CMK (cell line): ENCODE measurements around the gene TFDP1.

Experiments used
- DNase-seq: peaks from one replicate; pipeline ENCODE4 v3.0.0-alpha.2; 2010; ENCODE audit warnings: low read depth

The TFDP1 gene

GRCh38 chr13:113598081-113598410 is 13.5 kb downstream of the TFDP1 start:
- no peak for DNase-seq

DNA sequence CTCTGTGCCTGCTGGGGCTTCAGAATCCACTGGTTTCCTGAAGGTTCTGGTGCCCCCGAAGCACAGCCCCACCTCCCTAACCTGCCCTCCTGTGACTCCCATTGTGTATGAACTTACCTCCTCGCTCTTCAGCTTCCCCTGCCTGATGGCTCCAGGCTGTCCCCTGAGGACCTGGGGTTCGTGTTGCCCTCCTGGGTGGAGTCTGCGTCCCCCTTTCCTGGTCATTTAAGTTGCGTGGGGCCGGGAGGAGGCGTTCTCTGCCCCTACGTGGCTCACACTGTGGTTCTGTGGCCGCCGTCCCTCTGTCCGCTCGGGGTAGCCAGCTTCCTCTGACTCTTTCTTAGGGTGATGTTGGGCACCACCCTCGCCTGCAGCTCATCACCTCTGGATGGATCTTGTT is 13.9 kb downstream of the TFDP1 start:
- no peak for DNase-seq

DNA sequence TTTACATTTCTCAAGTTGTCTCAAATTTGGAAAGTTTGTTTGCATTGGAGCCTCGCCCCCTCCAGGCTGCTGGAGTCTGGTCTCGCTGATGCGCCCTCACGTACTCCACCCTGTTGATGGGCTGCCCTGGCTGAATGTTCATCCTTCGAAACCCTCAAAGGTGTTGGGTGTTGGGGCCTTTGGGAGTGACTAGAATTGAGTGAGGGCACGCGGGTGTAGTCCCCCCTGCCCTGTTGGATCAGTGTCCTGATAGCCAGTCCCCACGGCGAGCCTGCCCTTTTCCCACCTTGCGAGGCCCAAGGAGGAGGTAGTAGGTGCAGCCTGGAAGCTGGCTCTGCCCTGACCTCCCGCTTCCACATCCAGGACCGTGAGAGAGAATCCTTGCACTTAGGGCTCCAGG is 14.8 kb downstream of the TFDP1 start:
- no peak for DNase-seq

DNA sequence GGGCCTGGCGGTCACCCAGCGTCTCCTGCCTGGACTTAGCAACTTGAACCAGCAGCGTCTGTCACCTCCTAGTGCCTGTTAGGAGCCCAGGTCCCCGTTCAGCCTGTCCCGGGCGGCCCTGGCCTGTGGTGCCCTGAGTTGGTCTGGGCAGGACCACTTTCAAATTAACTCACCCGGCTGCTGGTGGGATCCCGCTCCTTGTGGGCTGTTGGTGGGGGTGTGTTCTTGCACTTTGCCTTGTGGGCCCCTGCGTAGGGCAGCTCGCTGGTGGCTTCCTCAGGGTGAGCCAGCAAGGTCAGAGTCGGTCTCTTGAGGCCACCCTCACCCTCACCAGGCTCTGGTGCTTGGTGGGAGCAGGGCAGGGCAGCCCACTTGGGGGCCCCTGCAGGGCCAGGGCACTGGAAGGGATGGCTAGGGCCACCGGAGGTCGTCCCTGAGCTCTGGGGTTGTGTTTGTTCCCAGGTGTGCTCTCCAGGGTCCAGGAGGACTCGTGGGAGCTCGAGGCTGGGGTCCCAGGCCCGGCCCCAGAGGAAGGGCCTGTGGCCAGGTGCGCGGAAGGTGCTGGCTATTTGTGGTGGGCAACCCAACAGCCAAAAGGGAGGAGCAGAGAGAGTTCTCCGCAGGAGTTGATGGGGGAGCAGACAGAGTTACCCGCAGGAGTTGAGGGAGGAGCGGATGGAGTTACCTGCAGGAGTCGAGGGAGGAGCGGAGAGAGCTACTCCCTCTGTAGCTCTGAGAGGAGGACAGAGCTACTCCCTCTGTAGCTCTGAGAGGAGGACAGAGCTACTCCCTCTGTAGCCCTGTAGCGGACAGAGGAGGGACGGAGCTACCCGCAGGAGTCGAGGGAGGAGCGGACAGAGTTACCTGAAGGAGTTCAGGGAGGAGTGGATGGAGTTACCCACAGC is 16.9 kb downstream of the TFDP1 start:
- DNase-seq: no peak

DNA sequence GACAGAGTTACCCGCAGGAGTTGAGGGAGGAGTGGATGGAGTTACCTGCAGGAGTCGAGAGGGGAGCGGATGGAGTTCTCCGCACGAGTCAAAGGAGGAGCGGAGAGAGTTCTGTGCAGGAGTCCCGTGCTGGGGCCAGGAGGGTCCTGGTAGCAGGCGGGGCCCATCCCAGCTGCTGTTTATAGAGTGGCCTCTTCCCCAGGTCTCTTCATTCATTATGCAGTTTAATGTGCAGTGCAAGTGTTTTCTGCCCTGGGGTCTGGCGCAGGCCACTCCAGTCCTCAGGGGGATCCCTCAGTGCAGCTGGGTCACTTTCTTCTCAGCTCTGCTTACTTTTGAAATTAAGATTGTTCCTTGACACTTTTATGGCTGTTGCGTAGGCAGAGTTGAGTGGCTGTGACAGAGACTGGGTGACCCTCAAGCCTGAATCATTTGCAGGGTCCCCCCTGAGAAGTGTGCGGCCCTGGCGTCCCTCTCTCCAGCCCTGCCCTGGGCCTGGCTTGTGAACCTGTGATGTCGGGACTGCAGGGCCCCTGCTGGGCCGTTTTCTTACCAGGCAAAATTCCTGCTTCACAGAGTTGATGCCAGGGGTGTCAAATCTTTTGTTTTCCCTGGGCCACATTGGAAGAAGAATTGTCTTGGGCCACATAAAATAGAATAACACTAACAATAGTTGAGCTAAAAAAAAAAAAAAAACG is 17.9 kb downstream of the TFDP1 start:
- no peak for DNase-seq

DNA sequence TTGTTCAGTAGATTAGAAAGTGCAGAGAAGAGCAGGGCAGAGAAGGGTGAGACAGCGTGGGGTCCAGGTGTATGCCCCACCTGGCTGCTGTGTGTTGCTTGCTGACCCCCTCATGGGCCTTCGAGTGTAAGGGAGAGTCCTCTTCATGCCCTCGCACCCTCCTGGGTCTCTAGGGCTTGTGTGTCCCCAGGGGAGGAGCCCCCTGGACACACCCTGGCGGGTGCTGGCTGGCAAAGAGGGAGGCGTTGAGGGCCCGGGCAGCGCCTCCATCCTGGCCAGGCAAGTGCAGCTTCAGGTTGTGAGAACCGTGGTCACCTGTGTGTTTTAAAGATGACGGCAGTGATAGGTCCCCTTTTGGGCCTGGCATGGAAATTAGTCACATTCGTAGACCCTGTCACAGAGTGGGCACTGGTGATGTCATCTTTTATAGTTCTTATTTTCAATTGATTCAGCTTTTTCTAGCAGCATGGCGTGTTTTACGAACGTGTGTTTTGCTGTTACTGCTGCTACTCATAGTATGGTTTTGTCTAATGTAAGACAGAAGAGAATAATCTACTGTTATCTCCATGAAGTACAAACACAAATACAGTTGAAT is 18.7 kb downstream of the TFDP1 start:
- DNase-seq: no peak

DNA sequence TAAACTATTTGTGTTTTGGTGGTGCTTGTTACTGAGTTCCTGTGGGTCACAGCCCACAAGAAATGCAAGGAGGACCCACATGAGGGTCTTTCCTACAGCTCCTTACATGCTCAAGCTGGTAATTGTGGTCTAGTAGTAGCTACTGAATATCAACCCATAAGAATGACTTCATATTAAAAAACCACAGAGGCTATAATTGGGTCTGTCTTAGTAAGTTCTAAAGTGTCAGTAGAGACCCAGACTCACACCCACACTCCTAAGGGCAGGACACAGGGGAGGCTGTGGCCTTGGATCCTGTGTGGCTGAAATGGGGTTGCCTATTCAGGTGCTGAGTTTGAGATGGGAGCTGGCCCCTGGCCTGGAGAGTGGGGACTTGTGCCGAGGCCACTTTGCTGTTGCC is 19.6 kb downstream of the TFDP1 start:
- no peak for DNase-seq

DNA sequence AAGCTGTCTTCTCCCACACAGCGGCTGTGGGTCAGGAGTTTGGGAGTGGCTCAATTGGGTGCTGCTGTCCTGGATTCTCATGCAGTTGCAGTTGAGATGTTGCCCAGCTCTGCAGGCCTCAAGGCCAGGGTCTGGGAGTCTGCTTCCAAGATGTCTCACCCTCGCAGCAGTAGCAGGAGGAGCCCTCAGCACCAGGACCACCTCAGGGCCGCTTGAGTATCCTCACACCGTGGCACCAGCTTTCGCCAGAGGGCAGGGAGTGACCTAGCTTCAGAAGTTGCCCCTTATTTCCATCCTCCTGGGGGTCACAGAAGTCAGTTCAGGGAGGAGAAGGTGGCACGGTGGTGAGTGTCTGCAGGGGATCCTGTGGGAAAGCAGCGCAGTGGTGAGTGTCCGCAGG is 20.9 kb downstream of the TFDP1 start:
- DNase-seq: no peak

DNA sequence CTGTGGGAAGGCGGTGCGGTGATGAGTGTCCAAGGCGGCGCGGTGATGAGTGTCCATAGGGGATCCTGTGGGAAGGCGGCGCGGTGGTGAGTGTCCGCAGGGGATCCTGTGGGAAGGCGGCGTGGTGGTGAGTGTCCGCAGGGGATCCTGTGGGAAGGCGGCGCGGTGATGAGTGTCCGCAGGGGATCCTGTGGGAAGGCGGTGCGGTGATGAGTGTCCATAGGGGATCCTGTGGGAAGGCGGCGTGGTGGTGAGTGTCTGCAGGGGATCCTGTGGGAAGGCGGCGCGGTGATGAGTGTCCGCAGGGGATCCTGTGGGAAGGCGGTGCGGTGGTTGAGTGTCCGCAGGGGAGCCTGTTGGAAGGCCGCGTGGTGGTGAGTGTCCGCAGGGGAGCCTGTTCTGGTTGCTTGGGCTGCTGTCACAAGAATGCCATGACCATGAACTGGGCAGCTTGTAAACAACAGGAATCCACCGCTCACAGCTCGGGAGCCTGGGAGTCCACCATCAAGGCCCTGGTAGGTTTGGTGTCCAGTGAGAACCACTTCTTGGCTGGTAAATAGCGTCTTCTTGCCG is 21.4 kb downstream of the TFDP1 start:
- DNase-seq: no peak

DNA sequence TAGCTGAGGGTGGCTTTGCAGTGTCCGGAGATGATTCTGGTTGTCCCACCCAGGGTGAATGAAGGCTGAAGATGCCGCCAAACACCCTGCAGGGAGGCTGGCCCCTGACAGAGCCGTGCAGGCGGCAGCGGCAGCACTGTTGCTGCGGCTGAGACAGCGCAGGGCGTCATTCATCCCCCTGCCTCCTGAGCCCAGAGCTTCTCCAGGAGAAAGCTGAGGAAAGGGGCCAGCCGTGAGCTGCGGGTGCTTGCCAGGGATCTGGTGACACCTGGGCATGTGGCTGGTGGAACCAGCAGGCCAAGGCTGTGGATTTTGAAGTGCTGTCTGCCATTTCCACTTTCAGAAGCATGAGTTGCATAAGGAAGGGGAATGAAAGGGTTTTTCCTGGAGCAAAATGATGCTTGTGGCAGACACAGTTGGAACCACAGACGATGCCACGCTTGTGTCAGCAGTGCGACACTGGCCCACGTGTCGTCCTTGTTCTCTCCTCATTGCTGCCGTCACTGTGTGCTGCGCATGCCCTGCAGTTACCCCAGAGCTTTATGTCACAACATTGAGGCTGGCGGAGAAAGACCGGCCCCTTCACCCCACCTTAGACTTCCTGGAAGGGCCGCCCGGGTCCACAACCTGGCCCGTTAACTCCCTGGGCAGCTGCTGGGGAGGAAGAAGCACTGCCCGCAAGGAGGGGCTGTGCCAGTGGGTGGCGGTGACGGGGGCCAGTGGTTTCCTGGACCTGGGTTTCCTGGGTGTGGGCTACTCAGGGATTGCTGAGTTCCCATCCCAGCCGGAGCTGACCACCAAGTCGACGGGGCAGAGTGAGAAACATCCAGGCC is 22.7 kb downstream of the TFDP1 start:
- no peak for DNase-seq

DNA sequence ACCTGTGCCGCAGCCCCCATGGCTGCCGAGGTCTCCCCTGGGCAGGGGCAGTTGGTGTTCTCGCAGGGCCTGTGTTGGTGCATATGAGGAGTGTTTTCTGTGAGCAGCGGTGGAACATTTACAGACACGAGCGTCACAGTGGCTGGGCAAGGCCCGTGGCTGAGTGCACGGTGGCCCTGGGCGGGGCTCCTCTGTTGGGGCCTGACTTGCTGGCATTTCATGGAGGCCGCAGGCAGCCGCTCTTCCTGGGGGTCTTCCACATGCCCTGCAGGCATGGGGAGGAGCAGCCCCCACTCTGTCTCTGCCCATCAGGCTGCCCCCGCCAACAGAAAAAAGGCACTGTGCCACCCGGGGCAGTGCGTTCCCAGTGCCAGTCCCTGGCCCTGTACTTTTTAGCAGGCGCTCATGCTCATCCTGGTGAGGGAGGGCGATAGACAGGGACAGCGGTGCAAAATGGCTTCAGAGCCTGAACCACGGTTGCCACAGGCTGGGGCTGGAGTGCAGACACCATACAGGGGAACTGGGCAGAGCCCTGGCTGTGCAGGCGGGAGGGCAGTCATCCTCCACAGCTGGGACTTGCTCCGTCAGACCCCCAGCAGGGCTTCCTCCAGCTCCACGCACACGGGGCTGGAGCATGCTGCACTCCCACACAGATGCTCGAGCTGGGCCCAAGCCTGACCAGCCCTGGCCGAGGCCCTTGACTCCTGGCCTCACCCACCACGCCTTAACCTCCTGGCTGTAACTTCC is 23.5 kb downstream of the TFDP1 start:
- no peak for DNase-seq

- no peak for DNase-seq
Measured at GRCh38 chr13:113608967-113609533, 24.5 kb downstream of the TFDP1 start.

GRCh38 chr13:113609616-113610015 is 25.1 kb downstream of the TFDP1 start:
- DNase-seq: no peak

- no peak for DNase-seq
Measured at GRCh38 chr13:113610266-113610665, 25.7 kb downstream of the TFDP1 start.

DNA sequence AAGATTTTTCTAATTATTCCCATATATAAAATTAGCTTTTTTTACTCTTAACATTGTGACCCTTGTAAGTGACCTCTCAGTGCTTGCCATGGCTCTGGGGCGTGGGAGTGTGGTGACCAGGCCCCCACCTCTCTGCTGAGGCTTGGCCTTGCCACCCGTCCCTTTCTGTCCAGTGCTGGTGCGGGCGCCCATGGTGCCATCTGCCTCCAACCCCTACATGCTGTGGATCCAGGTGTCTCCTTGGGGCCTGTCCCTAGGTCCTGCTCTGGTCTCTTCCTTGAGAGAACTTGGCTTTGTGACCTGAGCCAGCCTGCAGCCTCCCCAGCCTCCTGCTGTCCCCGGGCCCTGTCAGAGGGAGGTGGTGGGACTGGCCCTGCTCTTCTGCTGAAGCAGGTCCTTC is 27.4 kb downstream of the TFDP1 start:
- DNase-seq: no peak

DNA sequence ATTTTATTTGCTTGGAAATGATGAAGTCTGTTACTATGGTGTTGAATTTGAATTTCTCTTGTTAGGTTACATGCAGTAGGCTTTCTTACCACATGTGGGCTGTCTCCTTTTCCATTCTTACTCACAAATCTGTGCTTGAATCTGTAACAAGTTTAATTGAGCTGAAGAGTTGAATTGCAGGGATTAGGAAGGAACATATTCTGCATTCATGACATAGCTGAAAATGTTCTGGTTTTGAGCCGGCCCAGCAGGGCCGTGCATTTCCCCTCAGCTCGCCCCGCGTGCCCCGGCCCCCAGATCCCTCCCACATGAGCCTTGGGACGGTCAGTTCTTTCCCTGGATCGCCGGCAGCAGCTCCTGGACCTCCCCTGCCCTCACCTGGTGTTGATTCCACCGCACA is 28.1 kb downstream of the TFDP1 start:
- no peak for DNase-seq

DNA sequence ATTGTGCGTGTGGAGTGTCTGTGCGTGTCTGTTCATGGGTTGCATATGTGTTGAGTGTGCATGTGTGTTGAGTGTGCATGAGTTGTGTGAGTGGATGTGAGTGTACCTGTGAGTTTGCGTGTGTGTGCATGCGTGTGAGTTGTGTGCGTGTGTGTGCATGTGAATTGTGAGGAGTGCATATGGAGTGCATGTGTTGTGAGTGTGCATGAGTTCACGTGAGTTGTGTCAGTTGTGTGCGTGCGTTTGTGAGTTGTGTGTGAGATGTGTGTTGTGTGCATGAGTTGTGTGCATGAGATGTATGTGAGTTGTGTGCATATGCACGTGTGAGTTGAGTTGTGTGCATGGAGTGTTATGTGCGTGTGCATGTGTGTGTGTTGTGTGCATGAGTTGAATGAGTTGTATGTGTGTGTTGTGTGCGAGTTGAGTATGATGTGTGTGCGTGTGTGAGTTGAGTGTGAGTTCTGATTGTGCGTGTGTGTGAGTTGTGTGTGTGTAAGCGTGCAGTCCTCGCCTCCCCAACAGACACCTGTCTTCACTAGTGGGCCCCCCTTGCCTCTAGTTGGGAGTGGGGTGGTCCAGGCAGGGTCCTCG is 29.3 kb downstream of the TFDP1 start:
- DNase-seq: no peak

DNA sequence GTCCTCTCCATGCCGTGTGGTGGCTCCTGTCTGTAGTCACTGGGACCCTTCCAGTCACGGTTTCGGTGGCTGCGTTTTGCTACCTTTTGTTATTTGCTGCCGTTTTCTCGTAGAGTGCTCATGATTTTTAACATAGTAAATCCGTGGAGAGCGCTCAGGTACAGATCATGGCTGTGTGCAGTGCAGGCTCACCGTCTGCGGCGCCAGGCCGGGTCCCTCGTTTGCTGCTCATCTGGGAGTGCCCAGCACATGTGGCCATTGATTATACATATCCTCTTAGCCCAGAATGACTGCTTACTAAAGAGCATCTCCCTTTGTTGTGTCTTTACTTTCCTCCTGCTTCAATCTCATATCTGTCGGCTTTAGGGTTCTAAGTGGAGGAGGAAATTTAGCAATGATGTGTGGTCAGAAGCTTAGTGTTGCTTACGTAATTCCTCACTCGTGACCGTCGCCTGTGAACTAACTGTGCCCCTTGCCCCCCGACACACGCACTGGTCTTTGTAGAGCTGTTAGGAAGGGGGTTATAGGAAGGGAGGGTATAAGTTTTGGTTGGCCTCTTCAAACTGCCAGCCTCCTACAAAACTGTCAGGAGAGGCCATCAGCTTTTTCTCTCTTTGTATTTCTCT is 31.8 kb downstream of the TFDP1 start:
- DNase-seq: no peak

GRCh38 chr13:113616991-113617749 is 32.6 kb downstream of the TFDP1 start:
- no peak for DNase-seq
